Osteocyte (in vitro differentiated cells): ENCODE data around the gene RPL38. TPM values are rescaled to one million over a fixed set of nuclear protein-coding genes. Genes with fewer than 3 reads are reported as not detected.

Source experiments
- DNase-seq: peaks from one replicate; pipeline ENCODE4 v3.0.0; 2021; ENCODE audit warnings: mixed read lengths; ENCODE audit not compliant: unreplicated experiment; ENCODE audit errors: extremely low spot score
- H3K27ac Mint-ChIP-seq: one replicate; pipeline ENCODE4 v1.8.0; 2021; ENCODE audit warnings: mild to moderate bottlenecking, mixed read lengths; ENCODE audit not compliant: unreplicated experiment
- H3K27me3 Mint-ChIP-seq: one replicate; pipeline ENCODE4 v1.8.0; 2021; ENCODE audit warnings: mixed read lengths; ENCODE audit not compliant: unreplicated experiment
- H3K36me3 Mint-ChIP-seq: one replicate; pipeline ENCODE4 v1.8.0; 2021; ENCODE audit warnings: mixed read lengths; ENCODE audit not compliant: unreplicated experiment
- H3K4me1 Mint-ChIP-seq: one replicate; pipeline ENCODE4 v1.8.0; 2021; ENCODE audit warnings: mixed read lengths; ENCODE audit not compliant: unreplicated experiment
- H3K4me3 Mint-ChIP-seq: one replicate; pipeline ENCODE4 v1.8.0; 2021; ENCODE audit warnings: mild to moderate bottlenecking, moderate library complexity, mixed read lengths; ENCODE audit not compliant: unreplicated experiment
- H3K9me3 Mint-ChIP-seq: one replicate; pipeline ENCODE4 v1.8.0; 2021; ENCODE audit warnings: mixed read lengths; ENCODE audit not compliant: unreplicated experiment
- total RNA-seq: library from RNA; stranded (reverse); gene quantifications from 2 replicates; pipeline ENCODE4 v1.2.1, GENCODE V29; 2021
- TF ChIP-seq, protein P1 (sequence below): fragments of 200-600 bp; sonication (generic); IDR thresholded peaks from 2 replicates; pipeline ENCODE4 v1.5.0; 2021; ENCODE audit warnings: antibody characterized with exemption, mild to moderate bottlenecking, moderate library complexity

RPL38 gene
- total RNA-seq, 1 donor from 2014 or later, result 755 TPM

DNA sequence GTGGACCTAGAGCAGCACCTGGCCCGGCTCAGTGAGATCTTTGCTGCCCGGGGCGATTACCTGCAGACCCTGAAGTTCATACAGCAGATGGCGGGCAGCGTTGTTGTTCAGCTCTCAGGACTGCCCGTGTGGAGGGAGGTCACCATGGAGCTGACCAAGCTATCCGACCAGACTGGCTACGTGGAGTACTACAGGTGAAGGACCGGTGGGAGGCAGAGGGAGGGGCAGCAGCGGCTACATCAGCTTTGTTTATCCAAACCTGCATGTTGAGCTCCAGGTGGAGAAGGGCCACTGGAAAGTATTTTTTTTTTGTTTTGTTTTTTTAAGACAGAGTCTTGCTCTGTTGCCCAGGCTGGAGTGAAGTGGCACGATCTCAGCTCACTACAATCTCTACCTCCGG lies 33.8 kb downstream of the RPL38 start:
- H3K4me3 Mint-ChIP-seq, result no peak overlapping the region
- no peaks in the 10 kb centered on the region for H3K9me3 Mint-ChIP-seq
- H3K4me1 Mint-ChIP-seq, result peaks cover 8% of the 10 kb centered on the region
- H3K27ac Mint-ChIP-seq, result no peak overlapping the region
- DNase-seq, result no peak
- H3K36me3 Mint-ChIP-seq, result no peaks in the 10 kb centered on the region
- TF ChIP-seq, protein P1, sequence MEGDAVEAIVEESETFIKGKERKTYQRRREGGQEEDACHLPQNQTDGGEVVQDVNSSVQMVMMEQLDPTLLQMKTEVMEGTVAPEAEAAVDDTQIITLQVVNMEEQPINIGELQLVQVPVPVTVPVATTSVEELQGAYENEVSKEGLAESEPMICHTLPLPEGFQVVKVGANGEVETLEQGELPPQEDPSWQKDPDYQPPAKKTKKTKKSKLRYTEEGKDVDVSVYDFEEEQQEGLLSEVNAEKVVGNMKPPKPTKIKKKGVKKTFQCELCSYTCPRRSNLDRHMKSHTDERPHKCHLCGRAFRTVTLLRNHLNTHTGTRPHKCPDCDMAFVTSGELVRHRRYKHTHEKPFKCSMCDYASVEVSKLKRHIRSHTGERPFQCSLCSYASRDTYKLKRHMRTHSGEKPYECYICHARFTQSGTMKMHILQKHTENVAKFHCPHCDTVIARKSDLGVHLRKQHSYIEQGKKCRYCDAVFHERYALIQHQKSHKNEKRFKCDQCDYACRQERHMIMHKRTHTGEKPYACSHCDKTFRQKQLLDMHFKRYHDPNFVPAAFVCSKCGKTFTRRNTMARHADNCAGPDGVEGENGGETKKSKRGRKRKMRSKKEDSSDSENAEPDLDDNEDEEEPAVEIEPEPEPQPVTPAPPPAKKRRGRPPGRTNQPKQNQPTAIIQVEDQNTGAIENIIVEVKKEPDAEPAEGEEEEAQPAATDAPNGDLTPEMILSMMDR, result no peak
- H3K27me3 Mint-ChIP-seq, result peaks cover 3% of the 10 kb centered on the region

DNA sequence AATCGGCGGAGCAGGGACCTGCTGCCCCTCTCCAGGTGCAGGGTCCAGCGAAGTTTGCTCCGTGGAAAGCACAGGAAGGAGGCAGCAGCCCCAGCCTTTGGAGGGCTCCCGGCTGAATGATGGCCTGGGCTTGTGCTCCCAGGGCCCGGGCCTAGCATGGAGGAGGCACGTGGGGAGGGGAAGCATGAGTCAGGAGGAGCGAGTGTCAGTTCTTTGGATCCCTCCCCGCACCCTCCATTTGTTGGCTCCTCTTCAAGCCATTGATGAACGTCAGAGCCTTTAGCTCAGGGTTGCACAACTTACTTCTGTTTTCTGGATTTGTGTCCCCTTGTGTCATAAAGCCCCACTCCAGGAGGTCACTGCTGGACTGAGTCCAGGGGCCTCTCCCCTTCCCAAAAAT lies 35.7 kb downstream of the RPL38 start:
- Mint-ChIP-seq H3K27me3 (peaks cover 3% of the 10 kb centered on the region), H3K36me3 (no peaks in the 10 kb centered on the region), H3K4me3 (no peak overlapping the region), H3K27ac (no peak overlapping the region), H3K4me1 (peaks cover 8% of the 10 kb centered on the region), H3K9me3 (no peaks in the 10 kb centered on the region)
- TF ChIP-seq, protein P1, result no peak
- no peak for DNase-seq

DNA sequence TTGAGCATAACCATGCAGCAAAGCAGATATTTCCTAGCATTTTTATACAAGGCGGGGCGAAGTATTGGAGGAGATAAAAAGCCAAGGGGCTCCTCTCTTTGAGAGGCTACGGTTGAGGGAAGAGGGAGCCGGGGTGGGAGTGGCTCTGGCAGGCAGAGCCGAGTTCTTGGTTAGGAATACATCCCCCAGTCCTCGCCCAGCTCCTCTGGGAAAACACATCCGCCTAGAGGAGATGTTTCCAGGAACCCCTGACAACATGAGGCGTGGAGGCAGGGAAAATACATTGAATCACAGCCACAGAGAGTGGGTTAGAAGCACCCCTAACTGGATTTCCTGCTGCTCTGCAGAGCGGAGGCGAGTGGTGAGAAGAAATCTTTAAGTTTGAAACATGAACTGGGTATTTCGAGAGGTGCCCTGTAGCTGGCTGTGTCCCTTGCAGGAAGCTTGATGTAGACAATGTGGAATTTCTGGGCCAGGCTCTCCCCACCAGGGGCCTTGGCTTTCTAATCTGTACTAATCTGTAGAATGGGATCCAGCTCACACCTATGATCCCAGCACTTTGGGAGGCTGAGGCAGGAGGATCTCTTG lies 37.2 kb downstream of the RPL38 start:
- Mint-ChIP-seq H3K27me3 (no peaks in the 10 kb centered on the region), H3K36me3 (no peaks in the 10 kb centered on the region), H3K4me1 (peaks cover 12% of the 10 kb centered on the region), H3K27ac (no peak overlapping the region), H3K4me3 (no peak overlapping the region), H3K9me3 (no peaks in the 10 kb centered on the region)
- TF ChIP-seq, protein P1, result no peak
- no peak for DNase-seq

DNA sequence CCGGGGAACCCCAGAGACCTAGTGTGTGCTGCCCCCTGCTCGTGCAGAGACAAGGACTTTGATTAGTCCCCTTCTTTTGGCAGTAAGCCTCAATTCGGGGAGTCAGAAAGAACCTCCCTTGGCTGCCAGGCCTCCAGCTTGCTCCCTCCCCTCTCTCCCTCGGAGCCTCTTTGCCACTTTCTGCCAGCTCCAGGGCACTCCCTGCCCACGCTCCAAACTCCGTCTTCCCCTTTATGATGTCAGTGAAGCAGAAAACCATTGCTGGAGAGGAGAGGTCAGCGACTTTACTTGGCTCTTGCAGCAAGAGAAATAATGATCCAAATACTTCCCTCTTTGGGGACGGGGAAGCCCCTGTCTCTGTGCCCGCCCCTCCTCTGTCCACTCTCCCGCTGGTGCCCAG lies 38.0 kb downstream of the RPL38 start:
- H3K9me3 Mint-ChIP-seq, result no peaks in the 10 kb centered on the region
- DNase-seq, result no peak
- H3K4me1 Mint-ChIP-seq, result peaks cover 15% of the 10 kb centered on the region
- H3K36me3 Mint-ChIP-seq, result no peaks in the 10 kb centered on the region
- H3K27me3 Mint-ChIP-seq, result no peaks in the 10 kb centered on the region
- TF ChIP-seq, protein P1, result no peak
- no peak overlapping the region for H3K27ac Mint-ChIP-seq
- no peak overlapping the region for H3K4me3 Mint-ChIP-seq

DNA sequence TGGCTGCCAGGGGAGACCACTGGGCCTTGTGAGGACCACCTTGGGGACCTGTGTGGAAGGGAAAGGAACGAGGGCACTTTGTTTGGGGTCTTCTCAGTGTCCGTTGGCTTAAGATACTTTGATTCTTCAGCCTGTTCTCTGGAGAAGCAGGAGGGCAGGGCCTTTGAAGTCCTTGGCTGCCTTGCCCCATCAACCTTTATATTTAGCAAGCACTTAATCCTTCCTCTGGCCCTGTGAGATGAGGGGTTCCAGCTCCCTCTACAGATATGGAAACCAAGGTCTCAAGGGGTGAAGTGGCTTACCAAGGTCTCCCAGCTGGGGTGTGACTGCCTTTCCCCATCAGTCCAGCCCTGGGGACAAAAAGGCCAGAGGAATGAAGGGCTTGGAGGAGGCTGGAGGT lies 38.4 kb downstream of the RPL38 start:
- H3K4me1 Mint-ChIP-seq, result peaks cover 15% of the 10 kb centered on the region
- no peak for DNase-seq
- H3K9me3 Mint-ChIP-seq, result no peaks in the 10 kb centered on the region
- no peaks in the 10 kb centered on the region for H3K36me3 Mint-ChIP-seq
- H3K4me3 Mint-ChIP-seq, result no peak overlapping the region
- TF ChIP-seq, protein P1, result no peak
- H3K27ac Mint-ChIP-seq, result no peak overlapping the region
- no peaks in the 10 kb centered on the region for H3K27me3 Mint-ChIP-seq
